Measurements from ENCODE around the gene ZDHHC8.

DNA sequence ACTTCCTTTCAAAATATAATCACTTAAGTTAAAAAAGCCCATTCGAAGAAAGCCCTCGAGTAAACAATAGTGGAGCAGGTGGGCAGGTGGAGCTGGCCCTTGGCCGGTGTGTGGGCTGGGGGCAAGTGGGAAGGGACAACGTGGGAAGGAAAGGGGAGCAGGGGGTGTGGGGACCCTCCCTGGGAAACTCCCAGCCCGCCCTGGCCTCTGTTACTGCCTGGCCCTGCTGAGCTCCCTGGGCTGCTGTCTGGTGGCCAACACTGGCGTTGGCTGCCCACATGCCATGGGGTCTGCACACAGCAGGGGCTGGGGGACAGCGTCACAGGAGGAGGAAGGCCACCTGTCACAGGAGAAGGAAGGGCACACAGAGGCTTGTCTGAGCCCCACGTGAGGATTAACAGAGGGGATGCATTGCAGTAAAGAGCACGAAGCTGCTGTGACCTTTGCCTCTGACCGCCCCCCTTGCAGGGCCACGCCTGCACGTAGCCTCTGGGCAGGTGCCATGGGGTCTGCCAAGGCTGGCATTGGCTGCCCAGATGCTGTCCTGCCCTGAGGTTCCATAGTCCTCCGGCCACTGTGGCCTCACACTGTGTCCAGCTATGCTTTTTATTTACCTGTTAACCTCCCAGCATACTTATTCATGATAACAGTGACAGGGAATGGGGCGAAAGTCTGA, 55.4 kb downstream of the ZDHHC8 start:
- no peak for TF ChIP-seq CTCF (IDR thresholded peaks at IDR 0.05)
- no peak for TF ChIP-seq POLR2A (IDR thresholded peaks at IDR 0.05)
- no peak for TF ChIP-seq EP300 (IDR thresholded peaks at IDR 0.05)
